Vagina (tissue), 2 donors: Measurements from ENCODE around the gene TP53I11. TPM values are rescaled to one million over a fixed set of nuclear protein-coding genes. Genes with fewer than 3 reads are reported as not detected.

Source experiments
- DNase-seq, 2 donors: peaks; one replicate each; pipeline ENCODE4 v3.0.0-alpha.2; 2017; ENCODE audit errors: extremely low spot score in 2 of 2
- H3K27ac ChIP-seq: fragments of 200-600 bp; sonication (generic); one replicate; pipeline ENCODE4 v1.5.1; 2019
- H3K27me3 ChIP-seq: fragments of 200-600 bp; sonication (generic); one replicate; pipeline ENCODE4 v1.5.1; 2019
- H3K36me3 ChIP-seq, 2 donors: fragments of 200-600 bp; sonication (generic); one replicate each; pipeline ENCODE4 v1.5.1; 2017 to 2019
- H3K4me1 ChIP-seq: fragments of 200-600 bp; sonication (generic); one replicate; pipeline ENCODE4 v1.5.1; 2019
- H3K4me3 ChIP-seq, 2 donors: fragments of 200-600 bp; sonication (generic); 1 replicate in 1 of 2; 2 replicates in 1 of 2; pipeline ENCODE4 v1.5.1; 2016 to 2019
- H3K9me3 ChIP-seq: fragments of 200-600 bp; sonication (generic); one replicate; pipeline ENCODE4 v1.5.1; 2019
- CTCF ChIP-seq, 3 experiments: fragments of 450-650 bp in 2 of 3; fragments of 200-600 bp in 1 of 3; sonication (generic) in 1 of 3; IDR thresholded peaks; one replicate each; pipeline ENCODE4 v1.5.1; 2017 to 2019; ENCODE audit warnings: antibody characterized with exemption in 3 of 3, mild to moderate bottlenecking in 2 of 3, moderate library complexity in 2 of 3
- POLR2A ChIP-seq, 2 donors: fragments of 450-650 bp; IDR thresholded peaks; one replicate each; pipeline ENCODE4 v1.6.1; 2017; ENCODE audit warnings: antibody characterized with exemption in 2 of 2, mild to moderate bottlenecking in 2 of 2, moderate library complexity in 2 of 2
- POLR2AphosphoS5 ChIP-seq, 2 donors: sonication (generic); formaldehyde crosslinking; IDR thresholded peaks; one replicate each; pipeline ENCODE4 v1.9.0; 2017; ENCODE audit warnings: antibody characterized with exemption in 2 of 2, mild to moderate bottlenecking in 2 of 2, low read depth in 1 of 2; ENCODE audit not compliant: insufficient read depth in 1 of 2
- intact Hi-C: fragments of 100-400 bp; cut with DNase I; formaldehyde crosslinking; loops from one replicate; pipeline ENCODE4 v1.15.1; 2023
- total RNA-seq: library from RNA; depleted of rRNA; stranded (reverse); fragments of >200 nt; gene quantifications from one replicate; pipeline ENCODE4 v1.2.3, GENCODE V29; 2016

Gene TP53I11
- total RNA-seq, 1 donor from 2014 or later = 50.6 TPM

DNA sequence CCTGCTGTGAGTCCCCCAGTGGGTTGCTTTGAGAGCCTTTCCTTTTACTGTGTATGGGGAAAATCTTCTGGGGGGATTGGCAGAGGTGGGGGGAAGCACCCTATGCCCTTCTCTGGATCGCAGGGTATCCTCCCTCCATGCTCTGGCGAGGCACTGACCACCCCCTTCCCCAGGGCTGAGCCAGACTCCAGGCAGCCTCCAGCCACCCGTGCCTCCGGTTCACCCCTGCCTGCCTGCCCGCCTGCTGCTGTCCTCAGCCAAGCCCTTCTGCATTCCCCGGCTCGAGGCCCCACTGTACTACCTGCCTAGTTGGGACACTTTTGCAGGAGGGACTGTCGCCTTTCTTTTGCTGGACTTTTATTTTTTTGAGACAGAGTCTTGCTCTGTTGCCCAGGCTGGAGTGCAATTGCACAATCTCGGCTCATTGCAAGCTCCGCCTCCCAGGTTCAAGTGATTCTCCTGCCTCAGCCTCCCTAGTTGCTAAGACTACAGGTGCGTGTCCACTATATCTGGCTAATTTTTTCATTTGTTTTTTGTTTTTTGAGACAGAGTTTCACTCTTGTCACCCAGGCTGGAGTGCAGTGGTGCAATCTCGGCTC, 23.8 kb upstream of the TP53I11 start:
- Histone ChIP-seq H3K36me3 (no peaks in the 10 kb centered on the region), H3K27ac (no peak overlapping the region), H3K27me3 (no peaks in the 10 kb centered on the region), H3K9me3 (no peaks in the 10 kb centered on the region), H3K4me1 (peaks cover 19% of the 10 kb centered on the region), H3K4me3 (no peak overlapping the region)
- TF ChIP-seq POLR2AphosphoS5 (IDR thresholded peaks at IDR 0.05; ENCODE audit: insufficient read depth in 1 of 2, low read depth in 1 of 2) (no peak), CTCF (IDR thresholded peaks at IDR 0.05) (no peak), POLR2A (IDR thresholded peaks at IDR 0.05) (no peak)
- no peak for DNase-seq
- intact Hi-C loops = no loop called here

GRCh38 chr11:44973632-44974401, 23.1 kb upstream of the TP53I11 start:
- intact Hi-C loops = no loop called here
- no peak for TF ChIP-seq POLR2AphosphoS5 (IDR thresholded peaks at IDR 0.05; ENCODE audit: insufficient read depth in 1 of 2, low read depth in 1 of 2)
- no peak for TF ChIP-seq CTCF (IDR thresholded peaks at IDR 0.05)
- no peak for TF ChIP-seq POLR2A (IDR thresholded peaks at IDR 0.05)
- DNase-seq = no peak
- no peaks in the 10 kb centered on the region for H3K9me3 ChIP-seq
- peaks cover 12% of the 10 kb centered on the region for H3K4me1 ChIP-seq
- H3K27me3 ChIP-seq = no peaks in the 10 kb centered on the region
- H3K27ac ChIP-seq = no peak overlapping the region
- H3K4me3 ChIP-seq = no peak overlapping the region
- no peaks in the 10 kb centered on the region for H3K36me3 ChIP-seq

GRCh38 chr11:44972746-44973435, 22.2 kb upstream of the TP53I11 start:
- TF ChIP-seq CTCF (IDR thresholded peaks at IDR 0.05) = no peak
- no peak for TF ChIP-seq POLR2AphosphoS5 (IDR thresholded peaks at IDR 0.05; ENCODE audit: insufficient read depth in 1 of 2, low read depth in 1 of 2)
- no peak for TF ChIP-seq POLR2A (IDR thresholded peaks at IDR 0.05)
- intact Hi-C loops = no loop called here

GRCh38 chr11:44971185-44971584, 20.5 kb upstream of the TP53I11 start:
- no peak overlapping the region for H3K27ac ChIP-seq
- H3K9me3 ChIP-seq = no peaks in the 10 kb centered on the region
- no peak for TF ChIP-seq POLR2AphosphoS5 (IDR thresholded peaks at IDR 0.05; ENCODE audit: insufficient read depth in 1 of 2, low read depth in 1 of 2)
- TF ChIP-seq POLR2A (IDR thresholded peaks at IDR 0.05) = no peak
- TF ChIP-seq CTCF (IDR thresholded peaks at IDR 0.05) = no peak

More at GRCh38 chr11:44972746-44973435, 22.2 kb upstream of the TP53I11 start:
- H3K4me3 ChIP-seq = no peak overlapping the region
- no peaks in the 10 kb centered on the region for H3K36me3 ChIP-seq
- H3K27ac ChIP-seq = no peak overlapping the region
- DNase-seq = no peak
- no peaks in the 10 kb centered on the region for H3K27me3 ChIP-seq
- peaks cover 4% of the 10 kb centered on the region for H3K4me1 ChIP-seq
- no peaks in the 10 kb centered on the region for H3K9me3 ChIP-seq

More at GRCh38 chr11:44971185-44971584, 20.5 kb upstream of the TP53I11 start:
- DNase-seq = no peak
- H3K4me3 ChIP-seq = no peak overlapping the region
- intact Hi-C loops = no loop called here
- H3K27me3 ChIP-seq = no peaks in the 10 kb centered on the region
- no peaks in the 10 kb centered on the region for H3K4me1 ChIP-seq
- no peaks in the 10 kb centered on the region for H3K36me3 ChIP-seq
